Stimulated activated CD4-positive, alpha-beta T cell treated with anti-CD3 and anti-CD28 coated beads, Interleukin-12 subunit alpha, Interleukin-12 subunit beta, amount 100 ng/mL, for 4 hours (primary cell): ENCODE measurements around the gene TAAR9.

Experiments used
- DNase-seq: peaks from one replicate; pipeline ENCODE4 v3.0.0-alpha.2; 2020

TAAR9 gene, protein sequence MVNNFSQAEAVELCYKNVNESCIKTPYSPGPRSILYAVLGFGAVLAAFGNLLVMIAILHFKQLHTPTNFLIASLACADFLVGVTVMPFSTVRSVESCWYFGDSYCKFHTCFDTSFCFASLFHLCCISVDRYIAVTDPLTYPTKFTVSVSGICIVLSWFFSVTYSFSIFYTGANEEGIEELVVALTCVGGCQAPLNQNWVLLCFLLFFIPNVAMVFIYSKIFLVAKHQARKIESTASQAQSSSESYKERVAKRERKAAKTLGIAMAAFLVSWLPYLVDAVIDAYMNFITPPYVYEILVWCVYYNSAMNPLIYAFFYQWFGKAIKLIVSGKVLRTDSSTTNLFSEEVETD

DNA sequence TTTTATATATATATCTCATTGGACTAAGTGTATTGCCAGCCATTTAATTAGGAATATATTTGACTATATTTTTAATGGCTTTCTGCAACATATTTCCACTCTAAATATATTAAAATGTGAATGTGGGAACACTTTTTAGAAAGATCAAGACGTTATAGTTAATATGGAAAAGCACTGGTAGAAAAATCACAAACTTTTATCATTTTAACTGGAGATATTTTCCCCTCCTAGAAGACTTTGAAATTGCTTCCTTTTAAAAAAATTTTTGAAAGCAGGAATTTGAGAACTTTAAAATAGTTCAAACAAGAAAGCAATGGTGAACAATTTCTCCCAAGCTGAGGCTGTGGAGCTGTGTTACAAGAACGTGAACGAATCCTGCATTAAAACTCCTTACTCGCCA lies at the start of gene TAAR9:
Gene TAAR9 (plus strand): TSS at position 301 of the 400 bp plus-strand sequence. CDS start 13 bp downstream, at position 314.
- no peak for DNase-seq

DNA sequence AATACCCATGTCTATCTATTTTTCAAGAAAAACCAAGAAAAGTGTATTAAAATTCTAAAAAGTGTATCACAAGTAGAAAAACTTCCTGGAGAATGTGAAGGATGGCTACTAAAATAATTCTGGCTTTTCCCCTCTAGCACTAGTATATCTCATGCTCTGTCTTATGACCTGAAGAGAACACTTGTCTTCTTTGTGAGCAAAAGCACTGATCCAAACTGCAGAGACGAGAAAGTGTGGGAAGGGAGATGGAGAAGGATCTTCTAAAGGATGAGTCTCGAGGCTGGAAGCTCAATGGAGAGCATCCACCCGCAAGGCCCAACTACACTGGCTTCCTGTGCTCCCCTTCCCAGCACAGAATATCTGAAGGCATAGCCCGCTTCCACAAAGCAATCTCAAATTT lies 48.7 kb upstream of the TAAR9 start:
- no peak for DNase-seq

DNA sequence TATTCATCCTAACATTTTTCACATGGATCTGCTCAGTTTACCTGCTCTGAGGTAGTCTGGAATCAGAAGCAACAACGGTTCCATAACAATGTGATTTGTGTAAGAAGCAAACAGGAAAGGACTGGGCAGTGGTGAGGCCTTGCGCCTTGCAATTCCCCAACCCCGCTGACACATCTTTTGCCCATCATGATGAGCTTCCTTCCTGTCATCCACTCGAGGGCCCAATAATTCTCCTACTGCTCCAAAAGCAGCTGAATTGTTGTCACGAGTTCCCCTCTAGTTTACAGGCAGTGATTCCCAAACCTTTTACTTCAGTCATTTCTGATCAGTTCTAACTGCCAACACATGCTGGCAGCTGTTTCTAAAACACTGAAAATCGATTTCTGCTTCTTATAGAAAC lies 48.1 kb upstream of the TAAR9 start:
- DNase-seq, result no peak

DNA sequence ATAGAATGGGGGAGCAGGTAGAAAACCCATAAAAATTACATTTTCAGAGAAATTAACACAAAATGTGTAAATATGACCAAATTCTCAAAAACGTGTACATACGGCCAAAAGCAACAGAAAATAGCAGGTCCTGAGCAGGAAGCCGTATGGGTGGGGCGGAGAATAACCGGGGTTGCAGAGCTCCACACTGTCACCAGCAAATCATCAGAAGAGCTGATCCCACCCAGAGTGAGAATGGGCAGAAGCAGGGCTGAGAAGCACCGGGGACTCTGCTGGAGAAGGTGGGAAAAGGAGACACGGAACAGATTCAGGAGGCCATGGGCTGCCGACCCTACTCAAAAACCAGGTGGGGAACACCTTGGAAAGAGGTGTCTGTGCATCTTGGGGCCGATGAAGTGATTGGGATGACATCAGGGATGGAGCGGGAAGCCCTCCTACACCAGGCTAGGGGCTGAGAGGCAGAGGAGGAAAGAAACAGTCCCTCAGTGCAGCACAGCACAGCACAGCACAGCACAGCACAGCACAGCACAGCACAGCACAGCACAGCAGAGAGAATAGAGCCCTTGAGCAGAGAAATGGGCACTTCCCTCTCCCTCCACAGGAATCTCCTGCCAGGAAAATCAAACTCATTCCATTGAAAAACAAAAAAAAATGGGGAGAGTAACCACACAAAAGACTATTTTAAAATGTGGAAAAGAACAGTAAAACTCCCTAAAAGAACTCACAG lies 47.4 kb upstream of the TAAR9 start:
- DNase-seq, result no peak

DNA sequence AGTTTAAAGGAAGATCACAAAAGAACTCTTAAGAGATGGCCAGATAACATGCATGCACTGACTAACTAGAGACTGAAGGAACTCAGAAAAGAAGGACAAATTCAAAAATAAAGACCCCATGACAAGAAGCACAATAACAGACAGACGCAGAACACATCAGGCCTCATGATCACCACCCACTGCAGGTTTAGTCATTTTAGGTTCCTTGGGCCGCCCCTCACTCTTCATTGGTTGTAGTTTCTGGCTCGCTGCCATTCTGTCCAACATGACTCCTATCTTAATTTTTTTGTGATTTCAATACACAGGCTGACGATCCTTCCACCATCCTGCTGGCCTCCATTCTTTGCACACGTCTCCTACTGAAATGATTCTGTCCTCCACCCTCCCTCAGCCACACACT lies 46.8 kb upstream of the TAAR9 start:
- DNase-seq, result no peak

DNA sequence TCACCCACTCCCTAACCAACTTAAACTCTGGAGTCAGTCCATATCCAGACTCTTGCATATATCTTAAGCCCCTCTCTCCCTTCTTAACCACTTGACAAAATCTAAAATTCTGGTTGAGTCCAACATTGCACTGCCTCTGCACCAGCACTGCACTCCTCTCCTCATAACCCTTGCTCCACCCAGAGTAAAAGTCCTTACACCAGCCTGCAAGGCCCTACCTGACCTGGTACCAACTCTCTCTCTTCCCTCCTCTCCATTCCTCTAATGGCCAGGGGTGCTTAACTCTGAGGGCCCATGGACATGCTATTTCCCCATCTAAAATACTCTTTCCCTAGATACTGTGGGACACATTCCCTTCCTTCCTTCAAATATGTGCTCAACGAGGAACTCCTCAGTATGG lies 46.2 kb upstream of the TAAR9 start:
- no peak for DNase-seq

DNA sequence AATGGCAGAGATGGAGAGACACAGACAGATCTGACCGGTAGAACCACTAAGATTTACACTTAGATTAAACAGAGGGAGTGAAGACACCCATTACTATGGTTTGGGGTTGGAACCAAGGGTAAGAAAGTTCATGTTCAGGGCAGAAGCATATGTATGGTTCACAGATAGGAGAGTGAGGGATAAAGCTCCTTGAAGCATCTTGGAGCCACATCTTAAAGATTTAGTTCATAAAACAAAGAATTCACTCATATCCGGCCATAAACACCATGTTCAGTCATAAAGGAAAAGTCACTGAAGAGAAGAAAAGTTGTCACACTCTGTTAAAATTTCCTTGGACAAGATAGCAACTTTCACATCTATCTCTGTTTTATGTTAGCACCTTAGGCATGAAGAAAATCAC lies 43.1 kb upstream of the TAAR9 start:
- DNase-seq, result no peak

DNA sequence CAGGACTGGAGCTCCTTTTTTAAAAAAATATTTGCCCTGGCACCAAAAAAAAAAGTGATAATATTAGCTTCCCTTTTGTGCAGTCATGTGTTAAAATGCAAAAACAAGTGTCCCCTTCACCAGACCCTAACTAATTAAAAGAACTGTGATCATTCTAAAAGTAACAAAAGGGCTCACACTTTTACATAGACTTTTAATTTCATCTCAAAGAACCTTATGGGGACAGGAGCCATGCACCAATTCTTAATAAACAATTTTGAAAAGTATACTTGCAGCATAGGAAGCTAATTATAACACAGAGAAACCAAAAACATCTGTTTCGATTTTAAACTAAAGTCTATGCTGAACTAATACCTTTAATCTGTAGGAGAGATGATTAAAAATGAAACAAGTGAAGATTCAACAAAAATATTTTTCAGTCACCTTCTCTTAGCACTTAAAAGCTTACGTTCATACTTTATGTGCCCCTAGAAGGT lies 42.4 kb upstream of the TAAR9 start:
- no peak for DNase-seq

DNA sequence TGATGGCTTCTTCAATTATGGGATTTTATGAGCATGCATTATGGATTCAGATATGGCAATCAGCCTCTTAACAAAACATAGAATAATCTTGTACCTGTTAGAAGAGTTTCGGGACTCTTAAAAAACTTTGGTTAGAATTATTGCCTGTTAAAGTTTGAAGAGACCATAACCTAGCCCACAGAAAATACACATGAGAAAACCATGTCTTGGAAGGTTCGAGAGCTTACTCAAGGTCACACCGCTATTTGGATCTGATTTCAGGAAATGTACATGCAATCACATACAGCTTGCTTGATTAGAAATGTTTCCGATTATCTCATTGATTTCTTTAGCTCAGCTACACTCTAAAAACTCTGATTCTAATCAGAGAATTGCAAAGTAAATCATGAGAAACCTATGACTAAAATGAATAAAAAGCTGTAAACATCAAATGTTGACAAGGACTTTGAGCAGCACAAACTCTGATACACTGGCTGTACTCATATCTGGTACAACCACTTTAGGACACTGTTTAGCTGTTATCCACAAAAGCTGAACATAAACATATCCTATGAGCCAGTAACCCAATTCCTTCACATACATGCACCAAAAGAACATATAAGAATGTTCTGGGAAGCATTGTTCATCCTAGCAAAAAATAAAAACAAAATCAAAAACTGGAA lies 41.4 kb upstream of the TAAR9 start:
- no peak for DNase-seq

DNA sequence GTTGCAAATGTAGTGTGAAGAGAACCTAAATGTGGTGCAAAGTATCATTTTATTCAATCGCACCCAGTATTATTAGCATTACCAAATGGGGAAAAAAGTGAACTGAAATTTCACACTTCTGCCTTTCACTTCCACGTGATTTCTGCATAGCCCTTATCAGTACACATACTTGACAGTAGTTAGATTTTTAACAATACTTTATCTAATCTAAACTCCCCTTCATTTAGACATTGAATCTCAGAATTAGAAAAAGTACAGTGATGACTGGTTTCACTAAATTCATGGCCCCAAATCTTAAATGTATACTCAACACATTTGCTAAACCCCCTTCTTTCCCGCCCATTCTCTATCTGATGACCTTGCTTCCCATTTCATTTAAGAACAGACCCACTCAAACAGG lies 39.4 kb upstream of the TAAR9 start:
- DNase-seq, result no peak

DNA sequence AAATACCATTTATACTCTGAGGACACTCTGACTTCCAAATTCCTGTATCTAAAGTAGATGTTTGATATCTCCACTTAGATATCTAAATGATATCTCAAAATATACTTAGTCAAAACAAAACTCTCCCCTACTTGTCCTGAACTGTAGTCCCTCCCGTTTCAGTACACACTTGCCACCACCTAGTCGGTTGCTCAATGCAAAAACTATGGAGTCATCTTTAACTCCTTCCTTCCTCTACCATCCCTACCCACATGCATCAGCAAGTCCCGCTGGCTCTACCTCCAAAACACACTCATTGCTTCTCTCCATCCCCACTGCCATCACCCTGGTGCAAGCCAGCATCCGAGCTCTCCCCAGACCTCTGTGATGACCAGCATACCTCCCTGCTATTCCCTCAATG lies 38.3 kb upstream of the TAAR9 start:
- no peak for DNase-seq

DNA sequence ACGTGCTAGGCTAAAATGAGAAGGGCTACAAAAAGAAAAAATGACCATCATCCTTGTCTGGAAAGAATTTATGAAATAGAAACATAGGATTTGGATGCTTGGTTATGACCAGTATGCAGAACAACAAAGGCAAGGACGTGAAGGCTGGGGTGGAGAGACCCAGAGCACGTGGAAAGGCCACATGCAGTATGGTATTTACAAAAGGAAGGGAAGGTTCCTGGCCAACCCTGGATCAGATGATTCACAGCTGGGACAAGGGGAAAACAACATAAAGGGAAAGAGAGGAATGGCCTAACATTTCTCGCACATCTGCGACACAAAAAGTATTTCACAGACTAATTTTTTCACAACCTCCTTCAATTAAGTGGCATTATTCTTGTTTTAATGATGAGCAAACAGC lies 33.3 kb upstream of the TAAR9 start:
- no peak for DNase-seq

DNA sequence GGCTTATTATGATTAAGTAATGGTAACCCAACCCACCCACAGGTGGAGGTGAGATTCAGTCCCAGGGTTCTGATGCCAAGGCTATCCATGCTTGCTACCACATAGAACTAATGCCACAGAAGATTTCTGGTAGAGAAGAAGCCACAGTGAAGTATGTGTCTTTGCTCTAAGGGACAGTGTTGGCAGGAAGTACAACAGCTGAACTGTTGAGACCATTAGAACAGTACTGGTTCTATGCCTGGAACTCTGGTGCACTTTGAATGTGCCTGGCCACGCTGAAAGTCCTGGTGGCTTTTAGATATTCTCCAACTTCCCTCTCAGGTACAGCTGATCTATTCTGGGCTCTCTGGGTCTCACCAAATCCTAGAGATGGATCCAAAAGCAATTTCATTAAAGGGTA lies 32.9 kb upstream of the TAAR9 start:
- no peak for DNase-seq

DNA sequence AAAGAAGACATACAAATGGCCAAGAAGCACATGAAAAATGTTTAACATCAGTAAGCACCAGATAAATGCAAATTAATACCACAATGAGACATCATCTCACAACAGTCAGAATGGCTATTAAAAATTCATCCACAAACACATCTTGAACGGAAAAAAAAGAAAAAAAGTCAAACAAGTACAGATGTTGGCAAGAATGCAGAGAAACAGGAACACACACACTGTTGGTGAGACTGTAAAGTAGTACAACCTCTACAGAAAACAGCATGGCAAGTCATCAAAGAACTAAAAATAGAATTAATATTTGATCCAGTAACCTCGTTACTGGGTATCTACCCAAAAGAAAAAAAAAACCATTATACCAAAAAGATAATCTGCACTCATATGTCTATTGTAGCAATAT lies 31.6 kb upstream of the TAAR9 start:
- DNase-seq, result no peak

DNA sequence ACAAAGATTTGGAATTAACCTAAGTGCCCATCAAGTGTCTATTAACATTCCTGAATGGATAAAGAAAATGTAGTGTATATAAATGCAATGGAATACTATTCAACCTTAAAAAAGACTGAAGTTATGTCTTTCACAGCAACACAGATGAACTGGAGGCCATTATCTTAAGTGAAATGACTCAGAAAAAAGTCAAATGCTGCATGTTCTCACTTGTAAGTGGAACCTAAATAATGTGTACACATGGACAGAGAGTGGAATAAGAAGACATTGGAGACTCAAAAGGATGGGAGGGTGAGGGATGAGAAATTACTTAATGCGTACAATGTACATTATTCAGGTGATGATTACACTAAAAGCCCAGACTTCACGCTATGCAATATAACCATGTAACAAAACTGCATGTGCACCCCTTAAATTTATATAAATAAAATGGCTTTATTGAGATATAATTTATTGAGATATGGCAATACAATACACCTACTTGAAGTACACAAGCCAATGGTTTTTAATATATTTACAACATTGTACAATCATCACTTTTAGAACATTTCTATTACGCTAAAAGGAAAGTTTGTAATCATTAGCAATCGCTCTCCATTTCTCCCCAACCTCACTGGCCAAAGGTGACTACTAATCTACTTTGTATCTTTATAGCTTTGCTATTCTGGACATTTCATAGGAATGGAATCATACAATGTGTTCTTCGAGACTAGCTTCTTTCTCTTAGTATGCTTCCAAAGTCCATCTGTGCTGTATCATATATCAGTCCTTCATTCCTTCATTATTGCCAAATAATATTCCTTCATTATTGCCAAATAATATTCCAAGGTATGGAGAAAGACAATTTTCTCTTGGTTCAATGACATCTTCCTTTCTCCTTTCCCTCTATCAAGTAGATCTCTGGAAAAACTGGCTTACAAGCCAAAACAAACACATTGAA lies 30.9 kb upstream of the TAAR9 start:
- DNase-seq, result no peak

DNA sequence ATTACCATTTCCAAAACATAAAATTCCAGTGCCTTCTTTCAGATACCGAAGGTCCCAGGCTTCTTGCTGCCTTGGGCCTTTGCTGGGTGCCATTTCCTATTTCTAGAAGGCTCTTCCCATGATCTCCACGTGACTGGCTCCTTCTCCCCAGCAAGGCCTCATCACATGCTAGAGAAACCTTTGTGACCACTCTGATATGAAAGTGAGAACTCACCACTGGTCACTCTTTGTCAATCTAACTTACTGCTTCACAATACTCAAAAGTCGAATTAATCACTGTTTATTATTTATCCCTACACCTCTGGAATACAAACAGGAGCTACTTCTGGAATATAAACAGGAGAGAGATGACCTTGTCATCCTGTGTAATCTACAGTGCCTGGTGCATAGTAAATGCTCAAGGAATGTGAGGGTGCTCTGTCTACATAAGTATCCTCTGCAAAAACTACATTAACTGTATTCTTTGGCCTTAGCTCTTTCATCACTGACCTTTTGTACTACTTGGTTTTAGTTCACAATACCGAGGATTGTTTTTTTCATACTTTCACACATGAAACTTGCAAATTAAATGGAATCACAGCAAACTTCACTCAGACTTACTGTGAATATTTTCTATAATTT lies 26.8 kb upstream of the TAAR9 start:
- no peak for DNase-seq

DNA sequence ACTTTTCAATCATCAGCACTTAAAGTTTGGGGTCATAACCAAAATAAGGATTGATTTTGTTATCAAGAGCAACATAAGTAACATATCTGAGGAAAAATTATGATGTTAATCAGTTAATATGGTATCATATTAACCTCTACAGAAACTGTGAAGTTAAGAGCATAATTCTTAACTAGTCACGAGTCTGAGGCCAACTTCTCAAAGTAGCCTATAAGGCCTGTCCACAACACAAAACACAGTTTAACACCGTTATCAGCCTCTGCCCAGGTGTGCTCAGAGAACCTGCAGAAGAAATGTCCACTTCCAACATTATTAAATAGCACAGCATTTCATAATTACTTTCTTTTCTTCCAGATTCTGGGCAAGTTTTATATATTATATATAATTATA lies 26.3 kb upstream of the TAAR9 start:
- no peak for DNase-seq

DNA sequence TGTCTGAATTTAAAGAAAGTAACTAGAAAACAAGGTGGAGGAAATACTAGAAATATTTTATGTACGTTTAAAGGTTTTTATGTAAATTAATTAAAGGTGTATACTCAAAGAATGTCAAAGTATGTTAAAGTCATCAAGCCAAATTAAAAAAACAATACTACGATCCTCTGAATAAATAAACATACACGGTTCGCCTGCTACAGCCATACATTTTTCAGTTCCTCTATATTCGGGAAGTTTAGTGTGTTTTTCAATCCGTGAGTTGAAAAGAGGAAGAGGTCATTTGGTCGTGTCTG lies 25.8 kb upstream of the TAAR9 start:
- no peak for DNase-seq

DNA sequence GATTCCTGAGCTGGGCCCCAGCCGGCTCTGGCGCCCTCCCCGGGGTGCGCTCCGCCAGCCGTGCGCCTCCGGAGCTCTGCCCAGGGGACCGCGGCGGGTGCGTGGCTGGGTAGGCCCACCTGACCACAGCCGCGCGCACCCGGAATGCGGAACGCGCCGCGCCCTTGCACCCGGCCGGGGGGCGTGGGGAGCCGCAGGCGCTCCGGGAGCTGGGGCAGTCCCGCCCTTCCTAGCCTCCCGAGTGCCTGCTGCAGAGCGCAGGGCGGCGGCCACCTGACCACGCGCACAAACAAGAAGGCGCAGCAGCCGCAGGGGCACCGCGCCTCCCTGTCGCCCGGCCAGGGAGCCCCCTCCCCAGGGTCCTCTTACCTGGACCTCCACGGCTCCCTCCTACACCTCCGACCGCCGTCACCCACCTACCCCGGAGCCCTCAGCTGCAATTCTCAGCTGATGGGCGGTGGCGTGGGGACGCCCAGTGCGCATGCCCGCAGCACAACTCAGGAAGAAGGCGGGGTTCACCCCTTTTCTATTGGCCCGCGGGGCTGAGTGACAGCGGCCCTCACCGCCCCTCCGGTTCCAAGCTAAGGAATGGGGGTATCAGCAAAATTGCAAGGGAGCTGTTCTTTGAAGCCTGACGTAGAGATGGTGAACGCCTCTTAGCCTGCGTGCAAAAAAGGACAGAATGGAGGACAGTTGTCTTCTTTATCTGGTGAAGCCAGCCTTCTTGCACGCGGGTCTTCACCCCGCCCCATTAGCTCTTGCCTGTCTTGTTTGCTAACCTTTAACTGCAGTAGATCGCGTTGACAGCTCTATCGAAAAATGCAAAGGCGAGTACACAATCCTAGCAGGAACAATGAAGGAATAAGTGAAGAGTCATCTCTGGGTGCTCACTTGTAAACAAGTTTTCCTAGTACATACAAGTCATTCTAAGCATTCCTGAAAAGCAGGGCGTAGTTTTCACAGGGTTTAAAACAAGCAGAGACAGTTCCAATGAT lies 25.1 kb upstream of the TAAR9 start, which contains the start of gene STX7:
Gene STX7 (minus strand): TSS at position 479 of the 995 bp plus-strand sequence. CDS start 9,586 bp downstream, outside the sequence.
- DNase-seq, result peak; percentile 82

DNA sequence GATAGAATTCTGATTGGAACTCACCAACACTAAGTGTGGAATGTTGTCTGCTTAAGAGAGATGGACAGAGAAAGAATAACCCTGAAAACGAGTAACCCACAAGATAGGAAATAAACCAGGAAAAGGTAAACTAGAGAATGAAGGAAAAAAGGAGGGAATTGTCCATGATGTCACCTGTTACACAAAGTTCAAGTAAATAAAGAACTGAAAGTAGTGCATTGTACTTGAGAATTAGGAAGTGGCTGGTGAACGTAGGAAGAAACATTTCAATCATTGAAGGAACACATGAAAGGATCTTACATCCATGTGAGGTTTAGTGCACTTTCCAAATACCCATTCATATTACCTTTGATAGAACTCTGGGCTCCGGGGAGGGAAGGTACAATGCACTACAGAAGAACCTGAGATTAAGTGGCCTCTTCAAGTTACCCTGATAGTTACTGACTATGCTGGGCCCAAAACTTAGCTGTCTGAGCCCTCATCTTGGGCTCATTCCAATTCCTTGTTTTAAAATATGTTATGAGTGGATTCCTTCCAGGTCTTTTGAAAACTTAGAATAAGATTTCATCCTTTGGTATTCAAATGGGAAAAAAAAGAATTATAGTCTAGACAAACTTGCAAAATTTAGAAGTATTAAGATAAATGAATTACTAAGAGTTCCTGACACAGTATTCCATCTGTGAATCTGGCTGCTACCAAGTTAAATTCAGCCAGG lies 24.1 kb upstream of the TAAR9 start:
- no peak for DNase-seq
